Immature natural killer cell (primary cell): ENCODE measurements around the gene CD82. TPM values are rescaled to one million over a fixed set of nuclear protein-coding genes. Genes with fewer than 3 reads are reported as not detected.

ENCODE experiments used
- DNase-seq, 3 donors: peaks; one replicate each; pipeline ENCODE4 v3.0.0; 2022; ENCODE audit warnings: mixed read lengths in 1 of 3
- H3K27ac Mint-ChIP-seq, 6 donors: one replicate each; pipeline ENCODE4 v1.8.0; 2020; ENCODE audit warnings: mixed read lengths in 6 of 6, mild to moderate bottlenecking in 5 of 6, inconsistent platforms in 4 of 6, moderate library complexity in 3 of 6
- H3K27me3 Mint-ChIP-seq, 3 donors: one replicate each; pipeline ENCODE4 v1.8.0; 2020 to 2021; ENCODE audit warnings: low read depth in 3 of 3, mild to moderate bottlenecking in 3 of 3, mixed read lengths in 3 of 3, moderate library complexity in 3 of 3, inconsistent platforms in 1 of 3
- H3K36me3 Mint-ChIP-seq, 3 donors: one replicate each; pipeline ENCODE4 v1.8.0; 2020; ENCODE audit warnings: mixed read lengths in 3 of 3, inconsistent platforms in 2 of 3, mild to moderate bottlenecking in 2 of 3
- H3K4me1 Mint-ChIP-seq, 2 donors: one replicate each; pipeline ENCODE4 v1.8.0; 2020; ENCODE audit warnings: inconsistent platforms in 2 of 2, mild to moderate bottlenecking in 2 of 2, mixed read lengths in 2 of 2, moderate library complexity in 1 of 2
- H3K4me3 Mint-ChIP-seq, 5 donors: one replicate each; pipeline ENCODE4 v1.8.0; 2020; ENCODE audit warnings: mild to moderate bottlenecking in 5 of 5, mixed read lengths in 5 of 5, inconsistent platforms in 3 of 5, moderate library complexity in 3 of 5
- H3K9me3 Mint-ChIP-seq, 6 donors: one replicate each; pipeline ENCODE4 v1.8.0; 2020; ENCODE audit warnings: mild to moderate bottlenecking in 6 of 6, mixed read lengths in 6 of 6, inconsistent platforms in 4 of 6, moderate library complexity in 3 of 6
- polyA plus RNA-seq, 3 donors: library from polyadenylated mRNA; unstranded; fragments of 300-500 nt; fragmentation: Illumina TruSeq; gene quantifications; one replicate each; pipeline ENCODE4 v1.2.3, GENCODE V29; 2021

CD82 gene
- polyA plus RNA-seq, 3 donors from 2014 or later, result 9.7 to 15.7 (median 10.7) TPM

GRCh38 chr11:44528103-44528502 is 37.4 kb upstream of the CD82 start:
- H3K27ac Mint-ChIP-seq, result no peak overlapping the region
- no peaks in the 10 kb centered on the region for H3K9me3 Mint-ChIP-seq
- peaks cover 0 to 6% (median 2%) of the 10 kb centered on the region in 3 donors for H3K27me3 Mint-ChIP-seq
- no peaks in the 10 kb centered on the region for H3K36me3 Mint-ChIP-seq
- no peaks in the 10 kb centered on the region for H3K4me1 Mint-ChIP-seq
- H3K4me3 Mint-ChIP-seq, result no peak overlapping the region
- no peak for DNase-seq

- H3K27ac Mint-ChIP-seq, result no peak overlapping the region
- no peak for DNase-seq
These were observed 36.9 kb upstream of the CD82 start for GRCh38 chr11:44528581-44528980.

GRCh38 chr11:44529895-44530412 is 35.5 kb upstream of the CD82 start:
- H3K9me3 Mint-ChIP-seq, result no peaks in the 10 kb centered on the region
- no peak overlapping the region for H3K27ac Mint-ChIP-seq
- H3K4me3 Mint-ChIP-seq, result no peak overlapping the region
- no peaks in the 10 kb centered on the region for H3K36me3 Mint-ChIP-seq
- H3K27me3 Mint-ChIP-seq, result peaks cover 0 to 6% (median 2%) of the 10 kb centered on the region in 3 donors
- no peaks in the 10 kb centered on the region for H3K4me1 Mint-ChIP-seq
- DNase-seq, result no peak

More at GRCh38 chr11:44528581-44528980, 36.9 kb upstream of the CD82 start:
- Mint-ChIP-seq H3K4me1 (no peaks in the 10 kb centered on the region), H3K4me3 (no peak overlapping the region), H3K9me3 (no peaks in the 10 kb centered on the region), H3K36me3 (no peaks in the 10 kb centered on the region), H3K27me3 (peaks cover 0 to 6% (median 2%) of the 10 kb centered on the region in 3 donors)

- no peak overlapping the region for H3K27ac Mint-ChIP-seq
- no peaks in the 10 kb centered on the region for H3K36me3 Mint-ChIP-seq
- H3K27me3 Mint-ChIP-seq, result peaks cover 0 to 6% (median 2%) of the 10 kb centered on the region in 3 donors
- no peak overlapping the region for H3K4me3 Mint-ChIP-seq
- no peaks in the 10 kb centered on the region for H3K9me3 Mint-ChIP-seq
- no peak for DNase-seq
- H3K4me1 Mint-ChIP-seq, result no peaks in the 10 kb centered on the region
These were observed 34.9 kb upstream of the CD82 start for GRCh38 chr11:44530413-44531115.

- H3K27ac Mint-ChIP-seq, result no peak overlapping the region
- peaks cover 0 to 6% (median 2%) of the 10 kb centered on the region in 3 donors for H3K27me3 Mint-ChIP-seq
- DNase-seq, result no peak
- no peaks in the 10 kb centered on the region for H3K4me1 Mint-ChIP-seq
- H3K4me3 Mint-ChIP-seq, result no peak overlapping the region
- H3K9me3 Mint-ChIP-seq, result no peaks in the 10 kb centered on the region
- no peaks in the 10 kb centered on the region for H3K36me3 Mint-ChIP-seq
These were observed 34.4 kb upstream of the CD82 start for GRCh38 chr11:44531116-44531504.

GRCh38 chr11:44531636-44532035 is 33.8 kb upstream of the CD82 start:
- H3K9me3 Mint-ChIP-seq, result no peaks in the 10 kb centered on the region
- no peak for DNase-seq
- no peak overlapping the region for H3K4me3 Mint-ChIP-seq
- H3K4me1 Mint-ChIP-seq, result no peaks in the 10 kb centered on the region
- no peaks in the 10 kb centered on the region for H3K36me3 Mint-ChIP-seq
- peaks cover 0 to 4% (median 2%) of the 10 kb centered on the region in 3 donors for H3K27me3 Mint-ChIP-seq
- H3K27ac Mint-ChIP-seq, result no peak overlapping the region

- H3K27me3 Mint-ChIP-seq, result peaks cover 0 to 4% (median 2%) of the 10 kb centered on the region in 3 donors
- no peaks in the 10 kb centered on the region for H3K36me3 Mint-ChIP-seq
- DNase-seq, result no peak
- no peak overlapping the region for H3K4me3 Mint-ChIP-seq
- H3K27ac Mint-ChIP-seq, result no peak overlapping the region
- H3K4me1 Mint-ChIP-seq, result no peaks in the 10 kb centered on the region
- H3K9me3 Mint-ChIP-seq, result no peaks in the 10 kb centered on the region
These were observed 32.7 kb upstream of the CD82 start for GRCh38 chr11:44532809-44533208.

- H3K36me3 Mint-ChIP-seq, result no peaks in the 10 kb centered on the region
- peaks cover 0 to 4% (median 2%) of the 10 kb centered on the region in 3 donors for H3K27me3 Mint-ChIP-seq
- no peak for DNase-seq
- peaks cover 0 to 4% of the 10 kb centered on the region in 2 donors for H3K4me1 Mint-ChIP-seq
- no peaks in the 10 kb centered on the region for H3K9me3 Mint-ChIP-seq
- no peak overlapping the region for H3K27ac Mint-ChIP-seq
- H3K4me3 Mint-ChIP-seq, result no peak overlapping the region
These were observed 31.3 kb upstream of the CD82 start for GRCh38 chr11:44533921-44534711.

- no peak for DNase-seq
- H3K27ac Mint-ChIP-seq, result no peak overlapping the region
- H3K27me3 Mint-ChIP-seq, result peaks cover 0 to 3% (median 0%) of the 10 kb centered on the region in 3 donors
- H3K4me1 Mint-ChIP-seq, result peaks cover 0 to 4% of the 10 kb centered on the region in 2 donors
- no peaks in the 10 kb centered on the region for H3K9me3 Mint-ChIP-seq
- no peaks in the 10 kb centered on the region for H3K36me3 Mint-ChIP-seq
- H3K4me3 Mint-ChIP-seq, result no peak overlapping the region
These were observed 30.1 kb upstream of the CD82 start for GRCh38 chr11:44535191-44535980.

- DNase-seq, result no peak
- Mint-ChIP-seq H3K27me3 (no peaks in the 10 kb centered on the region), H3K27ac (no peak overlapping the region), H3K4me3 (no peak overlapping the region), H3K36me3 (no peaks in the 10 kb centered on the region), H3K9me3 (no peaks in the 10 kb centered on the region), H3K4me1 (peaks cover 0 to 4% of the 10 kb centered on the region in 2 donors)
These were observed 28.5 kb upstream of the CD82 start for GRCh38 chr11:44536788-44537516.

GRCh38 chr11:44537679-44538078 is 27.8 kb upstream of the CD82 start:
- DNase-seq, result no peak
- Mint-ChIP-seq H3K4me1 (peaks cover 0 to 4% of the 10 kb centered on the region in 2 donors), H3K27ac (no peak overlapping the region), H3K9me3 (no peaks in the 10 kb centered on the region), H3K36me3 (no peaks in the 10 kb centered on the region), H3K4me3 (no peak overlapping the region), H3K27me3 (no peaks in the 10 kb centered on the region)

GRCh38 chr11:44538375-44539054 is 26.9 kb upstream of the CD82 start:
- DNase-seq, result peak; percentile 49 to 64 (median 61)
- H3K4me1 Mint-ChIP-seq, result peaks cover 0 to 4% of the 10 kb centered on the region in 2 donors
- H3K4me3 Mint-ChIP-seq, result no peak overlapping the region
- no peaks in the 10 kb centered on the region for H3K27me3 Mint-ChIP-seq
- H3K9me3 Mint-ChIP-seq, result no peaks in the 10 kb centered on the region
- no peaks in the 10 kb centered on the region for H3K36me3 Mint-ChIP-seq
- no peak overlapping the region for H3K27ac Mint-ChIP-seq

- Mint-ChIP-seq H3K4me3 (no peak overlapping the region), H3K4me1 (peaks cover 0 to 4% of the 10 kb centered on the region in 2 donors), H3K9me3 (no peaks in the 10 kb centered on the region), H3K27ac (no peak overlapping the region), H3K36me3 (no peaks in the 10 kb centered on the region), H3K27me3 (no peaks in the 10 kb centered on the region)
- DNase-seq, result no peak
These were observed 25.5 kb upstream of the CD82 start for GRCh38 chr11:44539971-44540370.
